Activated CD4-positive, alpha-beta T cell treated with anti-CD3 and anti-CD28 coated beads, Interleukin-2, amount 50 U/mL, for 48 hours (primary cell): Measurements from ENCODE around the gene TAS2R60.
A peak's percentile ranks its signal among the peaks of the same experiment; 100 is the strongest.
"Not testable (repeated sequence)": the region's sequence is repeated elsewhere in the genome, so short reads cannot be mapped to it uniquely, and the experiment has no call there.

ENCODE experiments used
- DNase-seq, 2 experiments: peaks; one replicate each; pipeline ENCODE4 v3.0.0-alpha.2; 2020

The TAS2R60 gene

GRCh38 chr7:143479055-143479766 lies 36.0 kb downstream of the TAS2R60 start:
- no peak for DNase-seq

DNA sequence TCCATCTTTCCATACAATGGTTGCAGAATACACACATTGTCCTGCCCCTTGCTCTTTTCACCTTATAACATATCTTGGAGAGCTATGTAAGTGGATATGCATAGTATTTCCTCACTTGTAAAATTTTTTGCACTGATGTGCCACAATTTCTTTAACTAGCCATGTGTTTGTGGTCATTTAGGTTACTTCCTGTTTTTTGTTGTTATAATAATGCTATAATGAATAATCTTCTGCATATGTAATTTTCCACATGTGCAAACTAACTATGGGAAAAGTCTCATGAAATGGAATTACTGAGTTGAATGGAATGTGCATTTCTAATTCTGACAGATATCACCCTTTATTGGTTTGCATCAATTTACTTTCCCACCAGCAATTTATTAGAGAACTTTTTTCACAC lies 37.2 kb downstream of the TAS2R60 start:
- no peak for DNase-seq

DNA sequence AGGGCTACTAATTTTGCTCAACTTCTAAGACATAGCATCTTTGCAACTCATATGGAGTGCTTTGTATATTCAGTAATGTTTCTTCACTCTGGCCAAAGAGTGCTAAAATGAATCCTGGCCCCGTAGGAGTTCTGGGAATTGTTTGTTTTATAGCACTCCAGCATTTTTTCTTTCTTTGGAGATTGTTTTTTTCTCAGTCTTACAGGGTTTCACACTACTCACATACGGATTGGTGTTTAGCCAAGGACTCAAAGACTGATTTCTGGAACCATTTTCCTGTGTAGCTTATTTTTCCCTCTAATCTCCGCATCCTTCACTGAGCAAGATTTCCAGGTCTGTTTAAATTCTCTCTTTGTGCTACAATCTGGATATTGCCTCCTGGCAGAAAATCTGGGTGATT lies 40.9 kb downstream of the TAS2R60 start:
- DNase-seq, result no peak

- DNase-seq, result no peak
Observed at GRCh38 chr7:143485094-143485493, 41.8 kb downstream of the TAS2R60 start.

DNA sequence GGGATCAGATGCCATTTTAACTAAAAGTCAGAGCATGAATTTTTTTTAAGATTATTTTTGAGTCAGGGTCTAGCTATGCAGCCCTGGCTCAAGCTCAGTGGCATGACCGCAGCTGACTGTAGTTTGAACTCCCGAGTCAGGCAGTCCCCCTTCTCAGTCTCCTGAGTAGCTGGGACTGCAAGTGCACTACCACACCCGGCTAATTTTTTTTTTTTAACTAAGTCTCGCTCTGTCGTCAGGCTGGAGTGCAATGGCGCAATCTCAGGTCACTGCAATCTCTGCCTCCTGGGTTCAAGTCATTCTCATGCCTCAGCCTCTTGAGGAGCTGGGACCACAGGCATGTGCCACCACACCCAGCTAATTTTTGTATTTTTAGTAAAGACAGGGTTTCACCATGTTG lies 42.2 kb downstream of the TAS2R60 start:
- no peak for DNase-seq

- DNase-seq, result not testable (repeated sequence)
Observed at GRCh38 chr7:143486266-143486665, 43.0 kb downstream of the TAS2R60 start.

DNA sequence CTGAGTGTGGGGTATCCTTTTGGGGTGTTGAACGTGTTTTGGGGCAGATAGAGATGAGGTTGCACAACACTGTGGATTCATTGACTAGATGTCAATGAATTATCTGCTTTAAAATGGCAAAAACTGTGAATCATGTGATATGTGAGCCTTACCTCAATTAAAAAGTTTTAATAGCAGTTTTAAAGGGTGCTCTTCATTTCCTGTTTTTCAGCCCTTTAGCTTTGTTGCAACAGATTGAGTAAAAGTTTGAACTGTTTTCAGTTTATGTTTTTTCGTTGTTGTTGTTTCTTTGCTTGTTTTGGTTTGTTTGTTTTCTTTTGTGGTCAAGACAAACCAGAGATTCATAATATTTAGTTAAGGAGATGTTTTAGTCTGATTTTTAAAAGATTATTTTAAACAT lies 43.8 kb downstream of the TAS2R60 start:
- no peak for DNase-seq

DNA sequence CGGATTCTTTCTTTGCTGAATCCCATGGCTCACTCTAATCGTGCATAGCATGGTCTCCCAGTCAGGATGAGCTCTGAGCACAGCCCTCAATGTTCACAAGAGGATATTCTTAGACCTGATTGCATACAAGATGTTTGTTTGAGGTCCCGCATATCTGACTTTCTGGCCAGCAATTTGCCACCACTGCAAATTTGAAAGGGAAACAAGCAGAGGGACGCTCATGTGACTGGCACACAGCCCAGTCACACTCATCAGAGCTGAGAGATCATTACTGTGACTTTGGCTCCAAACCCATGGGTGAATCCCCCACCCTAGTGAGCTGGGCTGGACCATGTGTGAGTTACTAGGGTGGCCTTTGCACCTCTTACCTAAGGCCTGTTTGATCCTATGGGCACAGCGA lies 44.3 kb downstream of the TAS2R60 start:
- DNase-seq, result no peak

GRCh38 chr7:143490717-143491306 lies 47.6 kb downstream of the TAS2R60 start:
- peak in 1 of 2 experiments; percentile 9 for DNase-seq

DNA sequence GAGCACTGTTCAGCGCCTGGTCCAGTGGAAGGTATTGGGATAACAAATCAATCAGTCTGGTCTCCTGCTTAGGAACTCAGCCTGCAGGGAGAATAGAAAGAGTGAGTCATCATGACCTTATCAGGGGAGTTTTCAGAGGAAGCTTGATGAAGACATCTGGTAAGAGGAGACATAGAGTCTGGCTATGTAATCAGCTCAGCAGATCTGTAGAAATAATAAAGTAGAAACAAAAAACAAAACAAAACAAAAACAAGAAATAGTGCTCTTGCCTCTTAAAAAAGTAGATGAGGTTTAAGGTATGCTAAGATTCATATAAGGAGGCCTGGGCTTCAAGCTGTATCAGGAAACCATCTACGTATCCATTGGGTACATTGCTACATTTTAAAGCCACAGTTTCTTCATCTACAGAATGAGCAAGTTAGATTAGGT lies 48.8 kb downstream of the TAS2R60 start:
- DNase-seq, result no peak

- DNase-seq, result no peak
Observed at GRCh38 chr7:143492799-143493739, 49.8 kb downstream of the TAS2R60 start.

DNA sequence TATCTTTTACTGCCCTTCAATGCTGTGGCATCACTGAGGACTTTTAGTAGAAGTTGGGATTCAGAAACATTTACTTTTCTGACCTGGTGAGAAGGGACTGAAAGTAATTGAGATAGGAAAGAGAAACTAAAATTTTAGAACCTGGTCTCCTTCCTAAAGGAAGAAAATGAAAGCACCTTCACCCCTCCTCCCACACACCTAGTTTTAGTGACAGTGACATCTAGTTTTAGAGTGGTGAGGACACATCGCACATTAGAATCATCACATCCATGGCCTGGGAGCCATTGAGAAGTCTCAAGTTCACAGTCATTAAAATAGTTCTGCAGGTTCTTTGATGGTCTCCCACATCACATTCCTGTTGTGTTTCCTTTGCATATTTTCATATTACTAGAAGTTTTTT lies 50.5 kb downstream of the TAS2R60 start:
- no peak for DNase-seq
